Mesenchymal stem cell (in vitro differentiated cells and primary cell): Measurements from ENCODE around the gene JAGN1.
A peak's percentile ranks its signal among the peaks of the same experiment; 100 is the strongest.
"Not testable (repeated sequence)": the region's sequence is repeated elsewhere in the genome, so short reads cannot be mapped to it uniquely, and the experiment has no call there.

Experiments
- DNase-seq: peaks from one replicate; pipeline ENCODE4 v3.0.0-alpha.2; 2013
- H2AFZ ChIP-seq: one replicate; pipeline ENCODE4 v1.6.1; 2013; ENCODE audit warnings: low read depth, mild to moderate bottlenecking, control low read depth, inconsistent platforms, low read length, moderate library complexity
- H2AK5ac ChIP-seq: 2 replicates; pipeline ENCODE4 v1.6.1; 2013; ENCODE audit warnings: low read length, moderate library complexity, mild to moderate bottlenecking, inconsistent platforms; ENCODE audit not compliant: severe bottlenecking
- H2BK120ac ChIP-seq: one replicate; pipeline ENCODE4 v1.6.1; 2013; ENCODE audit warnings: low read depth, mild to moderate bottlenecking, inconsistent platforms, low read length, moderate library complexity
- H2BK12ac ChIP-seq, 2 experiments: one replicate each; pipeline ENCODE4 v1.6.1; 2013; ENCODE audit warnings: inconsistent platforms in 2 of 2, low read length in 2 of 2, mild to moderate bottlenecking in 2 of 2, moderate library complexity in 2 of 2, control low read depth in 1 of 2
- H2BK15ac ChIP-seq: one replicate; pipeline ENCODE4 v1.6.1; 2013; ENCODE audit warnings: mild to moderate bottlenecking, low read depth, inconsistent platforms; ENCODE audit not compliant: poor library complexity, severe bottlenecking
- H2BK5ac ChIP-seq: 2 replicates; pipeline ENCODE4 v1.6.1; 2013; ENCODE audit warnings: low read depth, mild to moderate bottlenecking, low read length, control low read depth, inconsistent platforms; ENCODE audit not compliant: poor library complexity, severe bottlenecking
- H3K14ac ChIP-seq, 2 experiments: one replicate each; pipeline ENCODE4 v1.6.1; 2013; ENCODE audit warnings: inconsistent platforms in 2 of 2, low read length in 2 of 2, control low read depth in 1 of 2, mild to moderate bottlenecking in 1 of 2, moderate library complexity in 1 of 2
- H3K18ac ChIP-seq, 2 experiments: one replicate each; pipeline ENCODE4 v1.6.1; 2013; ENCODE audit warnings: inconsistent platforms in 2 of 2, low read length in 2 of 2, control low read depth in 1 of 2, low read depth in 1 of 2, mild to moderate bottlenecking in 1 of 2
- H3K23ac ChIP-seq, 2 experiments: one replicate each; pipeline ENCODE4 v1.6.1; 2013; ENCODE audit warnings: inconsistent platforms in 2 of 2, low read length in 2 of 2, mild to moderate bottlenecking in 2 of 2, moderate library complexity in 2 of 2, control low read depth in 1 of 2
- H3K27ac ChIP-seq: 2 replicates; pipeline ENCODE4 v1.5.1; 2013; ENCODE audit warnings: mild to moderate bottlenecking, moderate library complexity, low read length, control low read depth, inconsistent platforms; ENCODE audit not compliant: poor library complexity, severe bottlenecking
- H3K27me3 ChIP-seq, 2 experiments: 2 replicates each; pipeline versions ENCODE4 v1.6.1 to v1.7.0; 2013; ENCODE audit warnings: low read length in 2 of 2, mild to moderate bottlenecking in 2 of 2, moderate library complexity in 2 of 2, control low read depth in 1 of 2, inconsistent platforms in 1 of 2; ENCODE audit not compliant: control insufficient read depth in 1 of 2, insufficient read depth in 1 of 2
- H3K36me3 ChIP-seq, 2 experiments: 2 replicates each; pipeline versions ENCODE4 v1.6.1 to v1.7.0; 2013; ENCODE audit warnings: low read length in 2 of 2, control low read depth in 1 of 2, inconsistent platforms in 1 of 2, low read depth in 1 of 2, mild to moderate bottlenecking in 1 of 2; ENCODE audit not compliant: insufficient read depth in 2 of 2, control insufficient read depth in 1 of 2
- H3K4ac ChIP-seq, 2 experiments: one replicate each; pipeline ENCODE4 v1.6.1; 2013; ENCODE audit warnings: inconsistent platforms in 2 of 2, low read length in 2 of 2, mild to moderate bottlenecking in 2 of 2, moderate library complexity in 2 of 2, control low read depth in 1 of 2, low read depth in 1 of 2
- H3K4me1 ChIP-seq: 2 replicates; pipeline ENCODE4 v1.6.1; 2013; ENCODE audit warnings: low read depth, low read length, control low read depth; ENCODE audit not compliant: control insufficient read depth, insufficient read depth
- H3K4me2 ChIP-seq: 2 replicates; pipeline ENCODE4 v1.6.1; 2013; ENCODE audit warnings: low read length, mild to moderate bottlenecking, inconsistent platforms; ENCODE audit not compliant: poor library complexity, severe bottlenecking
- H3K4me3 ChIP-seq, 2 experiments: 2 replicates each; pipeline versions ENCODE4 v1.5.1 to v1.7.0; 2013; ENCODE audit warnings: low read length in 2 of 2, mild to moderate bottlenecking in 2 of 2, control low read depth in 1 of 2, low read depth in 1 of 2; ENCODE audit not compliant: insufficient read depth in 1 of 2
- H3K79me1 ChIP-seq: replicated peaks from 2 replicates; pipeline ENCODE4 v1.6.1; 2013; ENCODE audit warnings: mild to moderate bottlenecking, control low read depth, low read length, inconsistent platforms; ENCODE audit not compliant: poor library complexity, severe bottlenecking
- H3K9ac ChIP-seq: 2 replicates; pipeline ENCODE4 v1.7.0; 2013; ENCODE audit warnings: mild to moderate bottlenecking, low read length, moderate library complexity
- H3K9me3 ChIP-seq: 2 replicates; pipeline ENCODE4 v1.7.0; 2013; ENCODE audit warnings: mild to moderate bottlenecking, low read length; ENCODE audit not compliant: control insufficient read depth
- H4K8ac ChIP-seq: one replicate; pipeline ENCODE4 v1.6.1; 2013; ENCODE audit warnings: inconsistent platforms, mild to moderate bottlenecking, low read length, moderate library complexity
- H4K91ac ChIP-seq: one replicate; pipeline ENCODE4 v1.6.1; 2013; ENCODE audit warnings: mild to moderate bottlenecking, low read length, inconsistent platforms
- WGBS: methylation state at CpG from one replicate; pipeline ENCODE4 v1.1.7; 2013; ENCODE audit warnings: mixed read lengths; 5-methylcytosine and 5-hydroxymethylcytosine counted together

Gene JAGN1

DNA sequence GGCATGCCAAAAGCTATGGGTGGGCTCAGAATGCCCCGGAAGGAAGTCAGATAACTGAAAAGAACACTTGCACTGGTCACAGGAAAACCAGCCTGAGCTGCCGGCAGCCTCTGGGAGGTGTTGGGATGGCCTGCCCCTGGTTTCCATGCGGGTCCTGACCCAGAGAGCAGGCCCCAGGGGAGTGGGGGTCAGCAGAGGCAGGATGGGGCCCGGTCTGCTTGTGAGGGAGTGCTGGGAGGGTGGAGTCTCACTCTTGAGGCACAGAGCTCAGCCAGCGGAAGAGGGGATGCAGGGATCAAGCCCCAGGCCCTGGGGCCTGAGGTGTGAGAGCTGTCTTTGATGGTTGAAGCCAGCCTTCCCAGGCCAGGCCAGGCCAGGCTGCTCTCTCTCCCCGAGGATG, 44.2 kb upstream of the JAGN1 start:
- Histone ChIP-seq H4K8ac (peak overlapping the region; percentile 4), H2AFZ (no peak overlapping the region), H2BK12ac (peak overlapping the region in 1 of 2 experiments; percentile 10), H3K36me3 (peaks cover 9 to 12% of the 10 kb centered on the region in 2 experiments), H3K9me3 (no peaks in the 10 kb centered on the region), H3K4me1 (peaks cover 7% of the 10 kb centered on the region), H4K91ac (no peak overlapping the region), H3K4ac (no peak overlapping the region), H3K27me3 (no peaks in the 10 kb centered on the region), H2BK120ac (no peak overlapping the region), H2BK15ac (no peak overlapping the region), H3K18ac (no peak overlapping the region), H2AK5ac (no peak overlapping the region), H3K79me1 (peaks cover 12% of the 10 kb centered on the region), H3K23ac (no peak overlapping the region), H3K9ac (no peak overlapping the region), H2BK5ac (no peak overlapping the region), H3K27ac (no peak overlapping the region), H3K4me2 (no peak overlapping the region), H3K4me3 (no peak overlapping the region), H3K14ac (no peak overlapping the region)
- 83% methylated on average over 6 of the region's 6 CpGs for WGBS
- DNase-seq = no peak

DNA sequence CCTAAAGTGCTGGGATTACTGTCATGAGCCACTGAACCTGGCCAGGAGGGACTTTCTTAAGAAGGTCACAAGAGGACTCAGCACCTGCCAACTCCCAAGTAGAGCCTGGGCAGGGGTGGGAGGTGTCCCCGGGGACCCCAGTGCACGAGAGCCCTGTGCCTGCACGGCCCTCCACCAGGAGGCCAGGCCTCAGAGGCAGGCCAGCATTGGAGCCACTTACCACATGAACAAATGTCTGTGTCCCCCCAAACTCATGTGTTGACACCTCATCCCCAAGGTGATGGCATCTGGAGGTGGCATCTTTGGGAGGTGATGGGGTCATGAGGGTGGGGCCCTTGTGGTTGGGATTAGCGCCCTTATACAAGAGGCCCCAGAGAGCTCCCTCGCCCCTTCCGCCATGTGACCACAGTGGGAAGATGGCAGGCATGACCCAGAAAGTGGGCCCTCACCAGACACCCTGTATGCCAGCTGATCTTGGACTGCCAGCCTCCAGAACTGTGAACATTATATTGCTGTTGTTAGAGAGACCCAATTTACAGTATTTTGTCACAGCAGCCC, 43.4 kb upstream of the JAGN1 start:
- WGBS = 95% methylated on average over 6 of the region's 6 CpGs
- H3K27me3 ChIP-seq = no peaks in the 10 kb centered on the region
- no peak overlapping the region for H2BK120ac ChIP-seq
- no peak overlapping the region for H3K14ac ChIP-seq
- no peak for DNase-seq
- H3K4ac ChIP-seq = no peak overlapping the region
- H3K36me3 ChIP-seq = peaks cover 1 to 5% of the 10 kb centered on the region in 2 experiments
- no peak overlapping the region for H3K4me2 ChIP-seq
- no peak overlapping the region for H3K4me3 ChIP-seq
- H3K79me1 ChIP-seq = peaks cover 8% of the 10 kb centered on the region
- H4K8ac ChIP-seq = no peak overlapping the region
- H2AK5ac ChIP-seq = no peak overlapping the region
- no peak overlapping the region for H2BK12ac ChIP-seq
- H3K27ac ChIP-seq = no peak overlapping the region
- H3K9ac ChIP-seq = no peak overlapping the region
- H2AFZ ChIP-seq = no peak overlapping the region
- no peak overlapping the region for H4K91ac ChIP-seq
- no peak overlapping the region for H2BK5ac ChIP-seq
- H2BK15ac ChIP-seq = no peak overlapping the region
- H3K18ac ChIP-seq = no peak overlapping the region
- H3K9me3 ChIP-seq = no peaks in the 10 kb centered on the region
- no peak overlapping the region for H3K23ac ChIP-seq
- peaks cover 7% of the 10 kb centered on the region for H3K4me1 ChIP-seq

DNA sequence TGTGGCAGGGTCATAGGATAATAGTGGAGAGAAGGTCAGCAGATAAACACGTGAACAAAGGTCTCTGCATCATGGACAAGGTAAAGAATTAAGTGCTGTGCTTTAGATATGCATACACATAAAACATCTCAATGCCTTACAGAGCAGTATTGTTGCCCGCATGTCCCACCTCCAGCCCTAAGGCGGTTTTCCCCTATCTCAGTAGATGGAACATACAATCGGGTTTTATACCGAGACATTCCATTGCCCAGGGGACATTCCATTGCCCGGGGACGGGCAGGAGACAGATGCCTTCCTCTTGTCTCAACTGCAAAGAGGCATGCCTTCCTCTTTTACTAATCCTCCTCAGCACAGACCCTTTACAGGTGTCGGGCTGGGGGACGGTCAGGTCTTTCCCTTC, 42.5 kb upstream of the JAGN1 start:
- H3K9me3 ChIP-seq, H2AK5ac ChIP-seq, H4K8ac ChIP-seq, H4K91ac ChIP-seq, H3K4ac ChIP-seq, H3K4me2 ChIP-seq, H3K9ac ChIP-seq, H3K79me1 ChIP-seq, H2BK5ac ChIP-seq, H3K4me3 ChIP-seq, H3K27ac ChIP-seq, H3K36me3 ChIP-seq, H2BK12ac ChIP-seq, H3K27me3 ChIP-seq, H3K18ac ChIP-seq, H2BK15ac ChIP-seq, H2AFZ ChIP-seq, H3K23ac ChIP-seq, H2BK120ac ChIP-seq, H3K4me1 ChIP-seq, H3K14ac ChIP-seq, DNase-seq: not testable (repeated sequence)
- 58% methylated on average over 6 of the region's 9 CpGs for WGBS

DNA sequence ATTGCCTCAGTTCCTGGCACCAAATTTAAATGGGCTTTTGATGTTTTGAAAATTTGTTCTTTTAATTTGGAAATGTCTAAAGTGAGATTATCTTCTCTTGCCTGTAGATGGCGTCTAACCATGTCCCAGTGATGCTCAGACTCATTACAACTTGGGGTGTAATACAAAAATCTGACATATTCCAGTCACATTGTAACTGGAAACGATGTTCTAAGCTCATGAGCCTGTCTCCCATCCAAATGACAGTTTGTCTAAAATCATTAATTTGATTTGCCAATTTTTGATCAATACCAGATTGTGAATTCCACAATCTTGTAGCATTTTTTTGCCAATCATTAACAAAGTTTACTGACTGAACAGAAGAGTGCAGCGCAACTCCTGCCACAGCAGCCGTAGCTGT, 41.5 kb upstream of the JAGN1 start:
- not testable (repeated sequence) for H3K9ac ChIP-seq, H2BK5ac ChIP-seq, H2BK120ac ChIP-seq, H3K4me1 ChIP-seq, H2AK5ac ChIP-seq, H3K4me2 ChIP-seq, H3K14ac ChIP-seq, H3K27ac ChIP-seq, H3K27me3 ChIP-seq, H2BK15ac ChIP-seq, H2AFZ ChIP-seq, H4K91ac ChIP-seq, H3K18ac ChIP-seq, H3K79me1 ChIP-seq, H3K4me3 ChIP-seq, H3K9me3 ChIP-seq, H4K8ac ChIP-seq, H2BK12ac ChIP-seq, H3K4ac ChIP-seq, H3K36me3 ChIP-seq, H3K23ac ChIP-seq
- peak; percentile 36 for DNase-seq
- 55% methylated on average over 4 of the region's 4 CpGs for WGBS
